Measurements from ENCODE around the gene VSTM2B.

The VSTM2B gene

DNA sequence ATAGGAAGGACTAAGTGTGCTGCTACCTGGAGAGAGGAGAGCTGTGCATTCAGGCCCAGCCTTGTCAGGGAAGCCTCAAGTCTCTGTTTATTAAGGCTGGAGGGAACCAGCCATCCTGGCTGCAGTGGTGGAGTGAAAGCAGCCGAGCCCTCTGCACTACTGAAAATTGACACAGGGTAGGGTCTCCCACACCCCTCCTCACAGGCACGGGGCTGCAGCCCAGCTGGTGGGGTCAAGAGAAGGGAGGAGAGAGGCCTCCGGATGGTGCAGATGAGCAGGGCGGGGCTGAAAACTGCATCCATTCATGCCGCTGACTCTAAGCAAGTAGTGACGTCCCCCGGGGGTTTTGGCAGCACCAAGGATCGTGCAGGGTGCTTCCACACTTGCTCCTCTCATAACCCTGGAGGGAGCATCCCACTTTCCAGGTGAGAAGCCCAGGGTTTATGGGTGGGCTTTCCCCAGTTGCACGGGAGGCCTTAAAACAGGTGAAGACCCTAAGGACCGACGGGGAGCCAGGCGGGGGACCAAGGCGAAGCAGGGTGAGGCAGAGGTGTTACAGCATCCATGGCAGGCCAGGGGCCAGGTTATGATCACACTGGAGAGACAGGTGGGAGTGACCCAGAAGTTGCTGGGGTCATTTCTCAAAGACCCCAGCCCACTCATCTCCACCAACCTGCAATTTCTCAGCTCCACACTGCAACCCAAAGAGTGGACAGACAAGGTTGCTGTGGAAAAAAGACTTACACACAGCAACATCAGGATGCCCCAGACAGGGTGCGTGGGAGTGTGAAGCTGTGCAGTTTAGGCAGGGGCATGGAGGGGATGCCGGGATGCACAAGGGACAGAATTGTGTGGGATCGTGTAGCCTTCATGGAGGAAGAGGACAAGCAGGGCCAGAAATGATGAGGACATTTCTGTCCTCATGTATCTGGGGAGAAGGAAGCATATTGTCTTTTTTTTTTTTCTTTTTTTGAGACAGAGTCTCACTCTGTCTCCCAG is 36.8 kb downstream of the VSTM2B start:
- no peaks in the 10 kb centered on the region for H3K9me3 ChIP-seq (replicated peaks; ENCODE audit: insufficient read depth, low read length)
- no peaks in the 10 kb centered on the region for H3K4me1 ChIP-seq (ENCODE audit: low read length)
- H3K9ac ChIP-seq (ENCODE audit: low read length), result no peak overlapping the region
- H3K4me2 ChIP-seq (ENCODE audit: low read depth, low read length), result no peak overlapping the region
- peaks cover 39% of the 10 kb centered on the region for H3K27me3 ChIP-seq (replicated peaks; ENCODE audit: insufficient read depth, low read length)
- no peaks in the 10 kb centered on the region for H4K20me1 ChIP-seq (ENCODE audit: insufficient read depth, low read length)
- H2AFZ ChIP-seq (ENCODE audit: low read length), result no peak overlapping the region
- H3K4me3 ChIP-seq (ENCODE audit: low read length), result no peak overlapping the region
- no peaks in the 10 kb centered on the region for H3K9me2 ChIP-seq (replicated peaks; ENCODE audit: insufficient read depth, low read length)
- DNase-seq, result no peak
- no peak for TF ChIP-seq CTCF (IDR thresholded peaks at IDR 0.05; ENCODE audit: low read length)
- TF ChIP-seq EZH2 (optimal IDR thresholded peaks at IDR 0.05; ENCODE audit: low read depth, low read length), result no peak
- no peak overlapping the region for H3K27ac ChIP-seq (ENCODE audit: low read length)
- H3K36me3 ChIP-seq (replicated peaks; ENCODE audit: insufficient read depth, low read length), result no peaks in the 10 kb centered on the region
- H3F3A ChIP-seq (ENCODE audit: insufficient read depth, low read length), result no peaks in the 10 kb centered on the region
- H3K79me2 ChIP-seq (ENCODE audit: low read length), result no peaks in the 10 kb centered on the region

DNA sequence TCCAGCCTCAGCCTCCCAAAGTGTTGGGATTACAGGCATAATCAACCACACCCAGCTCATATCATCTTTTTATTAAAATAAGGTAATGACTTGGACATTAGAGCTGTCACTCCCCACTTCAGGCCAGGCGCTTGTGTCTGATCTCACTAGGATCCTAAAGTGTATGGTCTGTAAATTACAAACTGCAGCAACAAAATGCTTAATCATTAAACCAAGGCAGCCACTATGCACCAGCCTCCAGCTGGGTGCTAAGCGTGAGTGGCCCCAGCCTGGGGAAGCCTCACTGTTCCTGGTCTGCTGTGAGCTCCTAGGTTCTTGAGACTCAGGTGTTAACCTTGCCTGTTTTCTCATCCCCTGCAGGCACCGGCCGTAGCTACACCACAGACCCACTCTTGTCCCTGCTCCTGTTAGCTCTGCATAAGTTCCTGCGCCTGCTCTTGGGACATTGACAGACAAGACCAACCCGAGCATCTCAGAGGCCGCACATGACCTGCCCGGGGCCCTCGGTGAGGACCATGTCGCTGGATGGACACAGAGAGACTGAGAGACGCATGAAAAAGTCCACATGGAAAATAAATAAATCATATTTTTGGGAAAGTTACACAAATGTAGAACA is 37.8 kb downstream of the VSTM2B start:
- Histone ChIP-seq H3F3A (ENCODE audit: insufficient read depth, low read length) (no peaks in the 10 kb centered on the region), H3K9me3 (replicated peaks; ENCODE audit: insufficient read depth, low read length) (no peaks in the 10 kb centered on the region), H3K9me2 (replicated peaks; ENCODE audit: insufficient read depth, low read length) (no peaks in the 10 kb centered on the region), H3K4me2 (ENCODE audit: low read depth, low read length) (no peak overlapping the region), H2AFZ (ENCODE audit: low read length) (no peak overlapping the region), H3K27me3 (replicated peaks; ENCODE audit: insufficient read depth, low read length) (peaks cover 47% of the 10 kb centered on the region), H3K4me1 (ENCODE audit: low read length) (no peaks in the 10 kb centered on the region), H3K79me2 (ENCODE audit: low read length) (no peaks in the 10 kb centered on the region), H3K27ac (ENCODE audit: low read length) (no peak overlapping the region), H4K20me1 (ENCODE audit: insufficient read depth, low read length) (no peaks in the 10 kb centered on the region), H3K4me3 (ENCODE audit: low read length) (no peak overlapping the region), H3K36me3 (replicated peaks; ENCODE audit: insufficient read depth, low read length) (no peaks in the 10 kb centered on the region), H3K9ac (ENCODE audit: low read length) (no peak overlapping the region)
- TF ChIP-seq EZH2 (optimal IDR thresholded peaks at IDR 0.05; ENCODE audit: low read depth, low read length) (no peak), EZH2phosphoT487 (IDR thresholded peaks at IDR 0.05; ENCODE audit: low read length) (no peak), CTCF (IDR thresholded peaks at IDR 0.05; ENCODE audit: low read length) (no peak)
- DNase-seq, result no peak

GRCh38 chr19:29564574-29565005 is 38.8 kb downstream of the VSTM2B start:
- Histone ChIP-seq H4K20me1 (ENCODE audit: insufficient read depth, low read length) (no peaks in the 10 kb centered on the region), H3K27me3 (replicated peaks; ENCODE audit: insufficient read depth, low read length) (peaks cover 54% of the 10 kb centered on the region), H3K4me1 (ENCODE audit: low read length) (no peaks in the 10 kb centered on the region), H3K4me3 (ENCODE audit: low read length) (no peak overlapping the region), H3K4me2 (ENCODE audit: low read depth, low read length) (no peak overlapping the region), H3K27ac (ENCODE audit: low read length) (no peak overlapping the region), H3K9ac (ENCODE audit: low read length) (no peak overlapping the region), H3F3A (ENCODE audit: insufficient read depth, low read length) (no peaks in the 10 kb centered on the region), H3K36me3 (replicated peaks; ENCODE audit: insufficient read depth, low read length) (no peaks in the 10 kb centered on the region), H3K9me3 (replicated peaks; ENCODE audit: insufficient read depth, low read length) (no peaks in the 10 kb centered on the region), H3K79me2 (ENCODE audit: low read length) (no peaks in the 10 kb centered on the region), H3K9me2 (replicated peaks; ENCODE audit: insufficient read depth, low read length) (no peaks in the 10 kb centered on the region), H2AFZ (ENCODE audit: low read length) (no peak overlapping the region)
- no peak for DNase-seq
- TF ChIP-seq EZH2phosphoT487 (IDR thresholded peaks at IDR 0.05; ENCODE audit: low read length) (no peak), CTCF (IDR thresholded peaks at IDR 0.05; ENCODE audit: low read length) (no peak), EZH2 (optimal IDR thresholded peaks at IDR 0.05; ENCODE audit: low read depth, low read length) (no peak)
